Measurements from ENCODE around the gene PLEKHG2.

DNA sequence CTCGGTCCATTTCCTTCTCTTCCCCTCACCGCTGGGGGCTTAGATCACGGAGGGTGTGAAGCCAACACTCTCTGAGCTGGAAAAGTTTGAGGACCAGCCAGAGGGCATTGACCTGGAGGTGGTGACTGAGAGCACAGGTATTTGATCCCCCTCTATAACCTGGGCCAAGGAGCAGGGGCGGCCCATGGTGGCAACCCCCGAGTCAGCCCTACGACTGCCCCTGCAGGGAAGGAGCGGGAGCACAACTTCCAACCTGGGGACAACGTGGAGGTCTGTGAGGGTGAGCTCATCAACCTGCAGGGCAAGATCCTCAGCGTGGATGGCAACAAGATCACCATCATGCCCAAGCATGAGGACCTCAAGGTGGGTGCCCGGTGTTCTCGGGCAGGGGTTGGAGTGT is 56.6 kb downstream of the PLEKHG2 start:
- TF ChIP-seq GATA2 (IDR thresholded peaks at IDR 0.05; ENCODE audit: low read depth, low read length) = no peak
- TF ChIP-seq GATA3 (IDR thresholded peaks at IDR 0.05; ENCODE audit: low read depth, low read length) = no peak

Data from SH-SY5Y (cell line).